HEK293 (cell line): ENCODE results near the gene UPK1A.

Experiments used
- FEZF1 ChIP-seq: fragments of 450-650 bp; formaldehyde crosslinking; IDR thresholded peaks from 2 replicates; pipeline ENCODE4 v1.5.1; 2016; ENCODE audit warnings: missing biosample characterization, missing genetic modification characterization
- GLI4 ChIP-seq: fragments of 450-650 bp; formaldehyde crosslinking; IDR thresholded peaks from 2 replicates; pipeline ENCODE4 v1.5.1; 2016; ENCODE audit warnings: missing biosample characterization, missing genetic modification characterization
- REPIN1 ChIP-seq: fragments of 450-650 bp; formaldehyde crosslinking; IDR thresholded peaks from 2 replicates; pipeline ENCODE4 v1.5.1; 2017; ENCODE audit warnings: missing biosample characterization, missing genetic modification characterization, low read depth
- YY1 ChIP-seq: fragments of 450-650 bp; formaldehyde crosslinking; IDR thresholded peaks from 2 replicates; pipeline ENCODE4 v1.5.1; 2018; ENCODE audit warnings: missing biosample characterization, missing genetic modification characterization
- ZNF112 ChIP-seq: fragments of 450-650 bp; formaldehyde crosslinking; IDR thresholded peaks from 2 replicates; pipeline ENCODE4 v1.5.0; 2017; ENCODE audit warnings: missing biosample characterization, missing genetic modification characterization
- ZNF140 ChIP-seq: fragments of 450-650 bp; formaldehyde crosslinking; IDR thresholded peaks from 2 replicates; pipeline ENCODE4 v1.5.1; 2016; ENCODE audit warnings: missing biosample characterization, missing genetic modification characterization
- ZNF24 ChIP-seq: fragments of 450-650 bp; formaldehyde crosslinking; IDR thresholded peaks from 2 replicates; pipeline ENCODE4 v1.5.1; 2016; ENCODE audit warnings: missing biosample characterization, missing genetic modification characterization
- ZNF624 ChIP-seq: fragments of 450-650 bp; formaldehyde crosslinking; IDR thresholded peaks from 2 replicates; pipeline ENCODE4 v1.5.1; 2017; ENCODE audit warnings: missing biosample characterization, missing genetic modification characterization
- ZNF629 ChIP-seq: fragments of 450-650 bp; formaldehyde crosslinking; IDR thresholded peaks from 2 replicates; pipeline ENCODE4 v1.5.1; 2017; ENCODE audit warnings: missing biosample characterization, missing genetic modification characterization
- ZNF704 ChIP-seq: fragments of 450-650 bp; formaldehyde crosslinking; IDR thresholded peaks from 2 replicates; pipeline ENCODE4 v1.5.1; 2016; ENCODE audit warnings: missing biosample characterization, missing genetic modification characterization
- ZSCAN5A ChIP-seq: fragments of 450-650 bp; formaldehyde crosslinking; IDR thresholded peaks from 2 replicates; pipeline ENCODE4 v1.5.1; 2016; ENCODE audit warnings: missing biosample characterization, missing genetic modification characterization
- TF ChIP-seq, protein P1 (sequence below): fragments of 450-650 bp; formaldehyde crosslinking; IDR thresholded peaks from 2 replicates; pipeline ENCODE4 v1.5.1; 2016; ENCODE audit warnings: missing biosample characterization, missing genetic modification characterization
- TF ChIP-seq, protein P2 (sequence below): fragments of 450-650 bp; formaldehyde crosslinking; IDR thresholded peaks from 2 replicates; pipeline ENCODE4 v1.5.1; 2016; ENCODE audit warnings: missing biosample characterization, missing genetic modification characterization, low read depth

GRCh38 chr19:35655600-35655999, 10.7 kb upstream of the UPK1A start:
- TF ChIP-seq, protein P1, sequence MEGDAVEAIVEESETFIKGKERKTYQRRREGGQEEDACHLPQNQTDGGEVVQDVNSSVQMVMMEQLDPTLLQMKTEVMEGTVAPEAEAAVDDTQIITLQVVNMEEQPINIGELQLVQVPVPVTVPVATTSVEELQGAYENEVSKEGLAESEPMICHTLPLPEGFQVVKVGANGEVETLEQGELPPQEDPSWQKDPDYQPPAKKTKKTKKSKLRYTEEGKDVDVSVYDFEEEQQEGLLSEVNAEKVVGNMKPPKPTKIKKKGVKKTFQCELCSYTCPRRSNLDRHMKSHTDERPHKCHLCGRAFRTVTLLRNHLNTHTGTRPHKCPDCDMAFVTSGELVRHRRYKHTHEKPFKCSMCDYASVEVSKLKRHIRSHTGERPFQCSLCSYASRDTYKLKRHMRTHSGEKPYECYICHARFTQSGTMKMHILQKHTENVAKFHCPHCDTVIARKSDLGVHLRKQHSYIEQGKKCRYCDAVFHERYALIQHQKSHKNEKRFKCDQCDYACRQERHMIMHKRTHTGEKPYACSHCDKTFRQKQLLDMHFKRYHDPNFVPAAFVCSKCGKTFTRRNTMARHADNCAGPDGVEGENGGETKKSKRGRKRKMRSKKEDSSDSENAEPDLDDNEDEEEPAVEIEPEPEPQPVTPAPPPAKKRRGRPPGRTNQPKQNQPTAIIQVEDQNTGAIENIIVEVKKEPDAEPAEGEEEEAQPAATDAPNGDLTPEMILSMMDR, result no peak
- TF ChIP-seq FEZF1 (tag by site-specific recombination) (no peak), ZSCAN5A (tag by site-specific recombination) (no peak), ZNF24 (tag by site-specific recombination) (no peak), GLI4 (no peak), ZNF704 (tag by site-specific recombination) (no peak), ZNF112 (tag by site-specific recombination) (no peak), REPIN1 (no peak), ZNF624 (tag by site-specific recombination) (no peak), YY1 (tag by site-specific recombination) (no peak), ZNF629 (no peak), ZNF140 (no peak)
- TF ChIP-seq, protein P2, sequence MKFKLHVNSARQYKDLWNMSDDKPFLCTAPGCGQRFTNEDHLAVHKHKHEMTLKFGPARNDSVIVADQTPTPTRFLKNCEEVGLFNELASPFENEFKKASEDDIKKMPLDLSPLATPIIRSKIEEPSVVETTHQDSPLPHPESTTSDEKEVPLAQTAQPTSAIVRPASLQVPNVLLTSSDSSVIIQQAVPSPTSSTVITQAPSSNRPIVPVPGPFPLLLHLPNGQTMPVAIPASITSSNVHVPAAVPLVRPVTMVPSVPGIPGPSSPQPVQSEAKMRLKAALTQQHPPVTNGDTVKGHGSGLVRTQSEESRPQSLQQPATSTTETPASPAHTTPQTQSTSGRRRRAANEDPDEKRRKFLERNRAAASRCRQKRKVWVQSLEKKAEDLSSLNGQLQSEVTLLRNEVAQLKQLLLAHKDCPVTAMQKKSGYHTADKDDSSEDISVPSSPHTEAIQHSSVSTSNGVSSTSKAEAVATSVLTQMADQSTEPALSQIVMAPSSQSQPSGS, result no peak
